ENCODE results near the gene BCKDHB. TPM values are rescaled to one million over a fixed set of nuclear protein-coding genes. Genes with fewer than 3 reads are reported as not detected.

Gene BCKDHB
- total RNA-seq, 1 donor from 2014 or later, result 15.0 TPM

- no peaks in the 10 kb centered on the region for H3K36me3 ChIP-seq (ENCODE audit: control insufficient read depth, insufficient read depth, low read length)
- H3K27me3 ChIP-seq (ENCODE audit: control insufficient read depth, insufficient read depth, low read length), result no peaks in the 10 kb centered on the region
- peak; percentile 50 for DNase-seq (ENCODE audit: low read depth)
- FAIRE-seq, result no peak
- TF ChIP-seq CTCF (IDR thresholded peaks at IDR 0.05; ENCODE audit: insufficient read depth, low read length, severe bottlenecking), result no peak
- no peak overlapping the region for H3K4me3 ChIP-seq (ENCODE audit: low read depth, low read length)
These were observed 212.7 kb downstream of the BCKDHB start for GRCh38 chr6:80319196-80319595.

GRCh38 chr6:80321011-80321410 lies 214.5 kb downstream of the BCKDHB start:
- FAIRE-seq, result no peak
- no peaks in the 10 kb centered on the region for H3K36me3 ChIP-seq (ENCODE audit: control insufficient read depth, insufficient read depth, low read length)
- no peak for TF ChIP-seq CTCF (IDR thresholded peaks at IDR 0.05; ENCODE audit: insufficient read depth, low read length, severe bottlenecking)
- no peaks in the 10 kb centered on the region for H3K27me3 ChIP-seq (ENCODE audit: control insufficient read depth, insufficient read depth, low read length)
- H3K4me3 ChIP-seq (ENCODE audit: low read depth, low read length), result no peak overlapping the region
- DNase-seq (ENCODE audit: low read depth), result no peak

- no peak for FAIRE-seq
- no peak for DNase-seq (ENCODE audit: low read depth)
- Histone ChIP-seq H3K4me3 (ENCODE audit: low read depth, low read length) (no peak overlapping the region), H3K36me3 (ENCODE audit: control insufficient read depth, insufficient read depth, low read length) (no peaks in the 10 kb centered on the region), H3K27me3 (ENCODE audit: control insufficient read depth, insufficient read depth, low read length) (no peaks in the 10 kb centered on the region)
- no peak for TF ChIP-seq CTCF (IDR thresholded peaks at IDR 0.05; ENCODE audit: insufficient read depth, low read length, severe bottlenecking)
These were observed 219.3 kb downstream of the BCKDHB start for GRCh38 chr6:80325742-80326141.

- no peak for FAIRE-seq
- H3K4me3 ChIP-seq (ENCODE audit: low read depth, low read length), result no peak overlapping the region
- no peaks in the 10 kb centered on the region for H3K36me3 ChIP-seq (ENCODE audit: control insufficient read depth, insufficient read depth, low read length)
- no peak for DNase-seq (ENCODE audit: low read depth)
- H3K27me3 ChIP-seq (ENCODE audit: control insufficient read depth, insufficient read depth, low read length), result no peaks in the 10 kb centered on the region
- TF ChIP-seq CTCF (IDR thresholded peaks at IDR 0.05; ENCODE audit: insufficient read depth, low read length, severe bottlenecking), result no peak
These were observed 222.2 kb downstream of the BCKDHB start for GRCh38 chr6:80328652-80329051.

- no peaks in the 10 kb centered on the region for H3K27me3 ChIP-seq (ENCODE audit: control insufficient read depth, insufficient read depth, low read length)
- FAIRE-seq, result no peak
- no peaks in the 10 kb centered on the region for H3K36me3 ChIP-seq (ENCODE audit: control insufficient read depth, insufficient read depth, low read length)
- no peak overlapping the region for H3K4me3 ChIP-seq (ENCODE audit: low read depth, low read length)
- no peak for TF ChIP-seq CTCF (IDR thresholded peaks at IDR 0.05; ENCODE audit: insufficient read depth, low read length, severe bottlenecking)
- DNase-seq (ENCODE audit: low read depth), result no peak
These were observed 223.0 kb downstream of the BCKDHB start for GRCh38 chr6:80329496-80329895.

- no peaks in the 10 kb centered on the region for H3K27me3 ChIP-seq (ENCODE audit: control insufficient read depth, insufficient read depth, low read length)
- no peak overlapping the region for H3K4me3 ChIP-seq (ENCODE audit: low read depth, low read length)
- no peak for TF ChIP-seq CTCF (IDR thresholded peaks at IDR 0.05; ENCODE audit: insufficient read depth, low read length, severe bottlenecking)
- no peaks in the 10 kb centered on the region for H3K36me3 ChIP-seq (ENCODE audit: control insufficient read depth, insufficient read depth, low read length)
- DNase-seq (ENCODE audit: low read depth) (no peak), FAIRE-seq (no peak)
These were observed 224.5 kb downstream of the BCKDHB start for GRCh38 chr6:80330961-80331360.

Measured in bronchial epithelial cell (primary cell).